Urothelium cell line (cell line): ENCODE data around the gene IL13.

Source experiments
- DNase-seq: peaks from one replicate; pipeline ENCODE4 v3.0.0; 2011; ENCODE audit warnings: low spot score, mixed read lengths
- FAIRE-seq: peaks from 2 replicates; lab custom pipeline; 2011; peaks lifted over from hg19 to GRCh38; lab: Jason Lieb, UNC

Gene IL13

GRCh38 chr5:132655821-132656773 is 1.9 kb upstream of the IL13 start:
- no peak for FAIRE-seq
- no peak for DNase-seq

GRCh38 chr5:132656774-132657355 is 1.1 kb upstream of the IL13 start:
- DNase-seq (no peak), FAIRE-seq (no peak)

- no peak for FAIRE-seq
These were observed 669 bp downstream of the IL13 start for GRCh38 chr5:132658381-132659302.

GRCh38 chr5:132659598-132660493 is 1.9 kb downstream of the IL13 start:
- DNase-seq (no peak), FAIRE-seq (no peak)

More at GRCh38 chr5:132658381-132659302, 669 bp downstream of the IL13 start:
- no peak for DNase-seq

GRCh38 chr5:132661231-132662003 is 3.4 kb downstream of the IL13 start:
- FAIRE-seq (no peak), DNase-seq (no peak)

GRCh38 chr5:132662004-132662401 is 4.0 kb downstream of the IL13 start:
- FAIRE-seq (no peak), DNase-seq (no peak)

- DNase-seq = peak; percentile 29
- FAIRE-seq = no peak
These were observed 5.2 kb downstream of the IL13 start for GRCh38 chr5:132662925-132663770.

- DNase-seq (no peak), FAIRE-seq (no peak)
These were observed 6.1 kb downstream of the IL13 start for GRCh38 chr5:132663771-132664695.

GRCh38 chr5:132664696-132665209 is 6.8 kb downstream of the IL13 start:
- DNase-seq (no peak), FAIRE-seq (no peak)

GRCh38 chr5:132665574-132666080 is 7.7 kb downstream of the IL13 start:
- DNase-seq (no peak), FAIRE-seq (no peak)

- DNase-seq (no peak), FAIRE-seq (no peak)
These were observed 8.5 kb downstream of the IL13 start for GRCh38 chr5:132666310-132667123.

GRCh38 chr5:132667309-132667708 is 9.3 kb downstream of the IL13 start:
- no peak for DNase-seq
- FAIRE-seq = no peak

GRCh38 chr5:132667761-132668705 is 10.1 kb downstream of the IL13 start:
- DNase-seq (no peak), FAIRE-seq (no peak)

- DNase-seq (no peak), FAIRE-seq (no peak)
These were observed 10.9 kb downstream of the IL13 start for GRCh38 chr5:132668706-132669454.
